GM12801 (cell line): Measurements from ENCODE around the gene SETD3.

ENCODE experiments used
- CTCF ChIP-seq: IDR thresholded peaks from one replicate; pipeline ENCODE4 v1.5.1; 2011; ENCODE audit warnings: control low read depth; ENCODE audit not compliant: insufficient read length; ENCODE audit errors: extremely low read depth

SETD3 gene

GRCh38 chr14:99426265-99426664 lies 54.4 kb downstream of the SETD3 start:
- no peak for TF ChIP-seq CTCF

GRCh38 chr14:99425272-99425681 lies 55.4 kb downstream of the SETD3 start:
- TF ChIP-seq CTCF, result no peak

GRCh38 chr14:99424306-99424877 lies 56.3 kb downstream of the SETD3 start:
- TF ChIP-seq CTCF, result no peak

- TF ChIP-seq CTCF, result no peak
Observed at GRCh38 chr14:99423434-99423833, 57.2 kb downstream of the SETD3 start.

- TF ChIP-seq CTCF, result no peak
Observed at GRCh38 chr14:99422228-99423010, 58.2 kb downstream of the SETD3 start.

GRCh38 chr14:99420711-99421110 lies 59.9 kb downstream of the SETD3 start:
- TF ChIP-seq CTCF, result no peak

- no peak for TF ChIP-seq CTCF
Observed at GRCh38 chr14:99419905-99420304, 60.8 kb downstream of the SETD3 start.
